H1 (cell line): ENCODE data around the gene NPHP3. TPM values are rescaled to one million over a fixed set of nuclear protein-coding genes. Genes with fewer than 3 reads are reported as not detected.

Source experiments
- CHD7 ChIP-seq: fragments of 300-600 bp; sonication (generic); IDR thresholded peaks from 2 replicates; pipeline ENCODE4 v1.7.1; 2012; ENCODE audit warnings: low read length, moderate library complexity, mild to moderate bottlenecking, inconsistent platforms; ENCODE audit not compliant: insufficient replicate concordance
- polyA plus RNA-seq, 7 experiments: library from polyadenylated mRNA; depleted of rRNA in 3 of 7; stranded (reverse) in 5 of 7; unstranded in 2 of 7; fragments of >200 nt in 5 of 7; fragments of 200-250 nt in 2 of 7; gene quantifications; 1 replicate in 5 of 7; 2 replicates in 1 of 7; 4 replicates in 1 of 7; pipeline versions ENCODE4 v1.2.1 to v1.2.3, GENCODE V29; 2011 to 2013; ENCODE audit warnings: missing spikeins in 2 of 7, mixed read lengths in 2 of 7
- total RNA-seq: library from RNA; stranded (reverse); fragmentation: NEBNext Ultra II Directional; extraction: Animal tissue kit (Norgen Biotek cat#: 25700); gene quantifications from 2 replicates; pipeline ENCODE4 v1.2.1, GENCODE V29; 2021

NPHP3 gene
- total and polyA plus RNA-seq, 2 of the 8 experiments (the other 6 are each of a cell fraction or from before 2014, with no cell fraction given): 6.8 to 14.8 TPM

- TF ChIP-seq CHD7: no peak
Observed at GRCh38 chr3:132695422-132695821, 26.8 kb downstream of the NPHP3 start (continued).
